RWPE2 (cell line): ENCODE data around the gene MBNL2.

Source experiments
- ATAC-seq: fragments of 200-7000 bp; cut with Tn5 transposase; 3 replicates; pipeline ENCODE4 v1.9.1; 2021; ENCODE audit warnings: low read depth
- DNase-seq: peaks from one replicate; pipeline ENCODE4 v3.0.0-alpha.2; 2020; ENCODE audit warnings: low spot score
- H3K27ac ChIP-seq: fragments of 450-650 bp; 2 replicates; pipeline ENCODE4 v1.5.1; 2017; ENCODE audit warnings: mild to moderate bottlenecking; ENCODE audit not compliant: poor library complexity, severe bottlenecking
- H3K27me3 ChIP-seq: fragments of 250-450 bp; sonication (Bioruptor Pico); 2 replicates; pipeline ENCODE4 v1.5.1; 2021; ENCODE audit warnings: mild to moderate bottlenecking, moderate library complexity; ENCODE audit not compliant: insufficient read depth, poor library complexity, severe bottlenecking
- H3K36me3 ChIP-seq: fragments of 250-450 bp; sonication (Bioruptor Pico); 2 replicates; pipeline ENCODE4 v1.5.1; 2020; ENCODE audit warnings: low read depth, mild to moderate bottlenecking, moderate library complexity
- H3K4me1 ChIP-seq: fragments of 250-450 bp; sonication (Bioruptor Pico); 2 replicates; pipeline ENCODE4 v1.5.1; 2021; ENCODE audit warnings: mild to moderate bottlenecking, moderate library complexity; ENCODE audit not compliant: insufficient read depth, poor library complexity, severe bottlenecking
- H3K4me3 ChIP-seq: fragments of 250-450 bp; sonication (Bioruptor Pico); 2 replicates; pipeline ENCODE4 v1.5.1; 2021; ENCODE audit warnings: mild to moderate bottlenecking, moderate library complexity; ENCODE audit not compliant: severe bottlenecking
- H3K9me3 ChIP-seq: fragments of 250-450 bp; sonication (Bioruptor Pico); 2 replicates; pipeline ENCODE4 v1.5.1; 2021; ENCODE audit warnings: mild to moderate bottlenecking, moderate library complexity; ENCODE audit not compliant: severe bottlenecking
- TF ChIP-seq, protein P1 (sequence below): fragments of 450-650 bp; IDR thresholded peaks from one replicate; pipeline ENCODE4 v1.5.1; 2017; ENCODE audit warnings: mild to moderate bottlenecking, moderate library complexity; ENCODE audit not compliant: poor library complexity, severe bottlenecking

Gene MBNL2

DNA sequence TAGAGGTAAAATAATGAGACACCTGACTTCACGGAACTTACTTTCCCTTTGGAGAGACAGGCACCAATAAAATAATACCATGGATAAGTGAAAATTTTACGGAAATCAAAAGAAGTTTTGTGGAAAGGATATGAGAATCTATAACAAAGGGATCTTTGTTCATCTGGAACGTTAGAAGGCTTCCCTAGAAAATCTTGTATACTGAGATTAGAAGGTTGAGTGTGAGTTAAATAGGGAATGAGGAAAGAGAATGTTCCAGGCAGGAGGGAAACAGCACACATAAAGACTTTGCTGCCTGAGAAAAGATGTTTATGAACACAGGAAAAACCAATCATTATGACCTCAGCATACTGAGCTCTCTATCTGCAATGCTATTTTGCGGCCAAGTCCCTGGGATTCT, 192.3 kb downstream of the MBNL2 start:
- no peaks in the 10 kb centered on the region for H3K4me1 ChIP-seq
- H3K36me3 ChIP-seq, result no peaks in the 10 kb centered on the region
- no peak overlapping the region for H3K27ac ChIP-seq
- no peak for DNase-seq
- H3K4me3 ChIP-seq, result no peak overlapping the region
- TF ChIP-seq, protein P1, sequence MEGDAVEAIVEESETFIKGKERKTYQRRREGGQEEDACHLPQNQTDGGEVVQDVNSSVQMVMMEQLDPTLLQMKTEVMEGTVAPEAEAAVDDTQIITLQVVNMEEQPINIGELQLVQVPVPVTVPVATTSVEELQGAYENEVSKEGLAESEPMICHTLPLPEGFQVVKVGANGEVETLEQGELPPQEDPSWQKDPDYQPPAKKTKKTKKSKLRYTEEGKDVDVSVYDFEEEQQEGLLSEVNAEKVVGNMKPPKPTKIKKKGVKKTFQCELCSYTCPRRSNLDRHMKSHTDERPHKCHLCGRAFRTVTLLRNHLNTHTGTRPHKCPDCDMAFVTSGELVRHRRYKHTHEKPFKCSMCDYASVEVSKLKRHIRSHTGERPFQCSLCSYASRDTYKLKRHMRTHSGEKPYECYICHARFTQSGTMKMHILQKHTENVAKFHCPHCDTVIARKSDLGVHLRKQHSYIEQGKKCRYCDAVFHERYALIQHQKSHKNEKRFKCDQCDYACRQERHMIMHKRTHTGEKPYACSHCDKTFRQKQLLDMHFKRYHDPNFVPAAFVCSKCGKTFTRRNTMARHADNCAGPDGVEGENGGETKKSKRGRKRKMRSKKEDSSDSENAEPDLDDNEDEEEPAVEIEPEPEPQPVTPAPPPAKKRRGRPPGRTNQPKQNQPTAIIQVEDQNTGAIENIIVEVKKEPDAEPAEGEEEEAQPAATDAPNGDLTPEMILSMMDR, result no peak
- no peaks in the 10 kb centered on the region for H3K9me3 ChIP-seq
- no peaks in the 10 kb centered on the region for H3K27me3 ChIP-seq
- ATAC-seq, result no peak

GRCh38 chr13:97417698-97418097, 195.6 kb downstream of the MBNL2 start:
- Histone ChIP-seq H3K36me3 (no peaks in the 10 kb centered on the region), H3K4me1 (no peaks in the 10 kb centered on the region), H3K27me3 (no peaks in the 10 kb centered on the region), H3K9me3 (no peaks in the 10 kb centered on the region), H3K27ac (no peak overlapping the region), H3K4me3 (no peak overlapping the region)
- no peak for DNase-seq
- TF ChIP-seq, protein P1, result no peak
- no peak for ATAC-seq

GRCh38 chr13:97422118-97423054, 200.3 kb downstream of the MBNL2 start:
- Histone ChIP-seq H3K9me3 (no peaks in the 10 kb centered on the region), H3K36me3 (no peaks in the 10 kb centered on the region), H3K4me3 (no peak overlapping the region), H3K27me3 (no peaks in the 10 kb centered on the region), H3K4me1 (no peaks in the 10 kb centered on the region), H3K27ac (no peak overlapping the region)
- DNase-seq (no peak), ATAC-seq (no peak)
- TF ChIP-seq, protein P1, result no peak

DNA sequence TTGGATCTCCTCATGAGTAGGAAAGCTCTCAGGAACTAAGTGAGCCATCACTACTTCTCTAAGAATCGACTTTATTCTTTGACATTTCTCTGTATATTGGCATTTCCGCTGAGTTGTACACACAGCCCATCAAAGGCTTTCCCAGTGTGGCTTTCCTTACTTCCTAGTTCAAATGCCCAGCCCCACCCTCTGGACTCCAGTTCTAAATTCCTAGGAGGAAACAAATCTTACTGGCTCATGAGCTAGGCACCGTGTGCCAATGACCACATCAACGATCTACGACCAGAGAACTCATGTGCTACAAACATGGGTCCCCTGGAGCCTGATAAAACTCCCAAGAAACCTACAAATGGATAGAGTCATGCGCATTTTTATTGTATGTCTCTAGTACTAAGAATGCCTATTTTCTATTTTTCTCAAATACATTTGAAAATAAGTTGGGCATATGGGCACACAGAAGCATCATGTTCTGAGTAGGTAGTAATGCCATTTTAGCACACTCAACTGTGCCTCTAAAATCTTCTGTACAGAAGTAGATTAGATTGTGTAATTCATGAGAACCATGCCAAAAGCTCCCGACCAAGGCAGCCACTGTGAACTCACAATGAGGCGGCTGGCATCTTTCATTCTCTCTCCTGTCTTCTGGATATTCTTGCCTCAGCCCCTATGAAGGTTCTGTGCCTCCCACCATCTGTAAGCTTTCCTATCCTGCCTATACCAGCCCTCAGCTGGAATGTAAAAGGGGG, 201.3 kb downstream of the MBNL2 start:
- Histone ChIP-seq H3K9me3 (no peaks in the 10 kb centered on the region), H3K36me3 (no peaks in the 10 kb centered on the region), H3K4me3 (no peak overlapping the region), H3K27me3 (no peaks in the 10 kb centered on the region), H3K4me1 (no peaks in the 10 kb centered on the region), H3K27ac (no peak overlapping the region)
- DNase-seq (no peak), ATAC-seq (no peak)
- TF ChIP-seq, protein P1, result no peak
